HG02852 (cell line): ENCODE measurements around the gene ZNF75A.
"Not testable (repeated sequence)": the region's sequence is repeated elsewhere in the genome, so short reads cannot be mapped to it uniquely, and the experiment has no call there.

ENCODE experiments used
- ATAC-seq: cut with Tn5 transposase; IDR thresholded peaks from one replicate; pipeline ENCODE4 v1.9.1; 2021; ENCODE audit warnings: mild to moderate bottlenecking, moderate library complexity; ENCODE audit not compliant: unreplicated experiment

ZNF75A gene

DNA sequence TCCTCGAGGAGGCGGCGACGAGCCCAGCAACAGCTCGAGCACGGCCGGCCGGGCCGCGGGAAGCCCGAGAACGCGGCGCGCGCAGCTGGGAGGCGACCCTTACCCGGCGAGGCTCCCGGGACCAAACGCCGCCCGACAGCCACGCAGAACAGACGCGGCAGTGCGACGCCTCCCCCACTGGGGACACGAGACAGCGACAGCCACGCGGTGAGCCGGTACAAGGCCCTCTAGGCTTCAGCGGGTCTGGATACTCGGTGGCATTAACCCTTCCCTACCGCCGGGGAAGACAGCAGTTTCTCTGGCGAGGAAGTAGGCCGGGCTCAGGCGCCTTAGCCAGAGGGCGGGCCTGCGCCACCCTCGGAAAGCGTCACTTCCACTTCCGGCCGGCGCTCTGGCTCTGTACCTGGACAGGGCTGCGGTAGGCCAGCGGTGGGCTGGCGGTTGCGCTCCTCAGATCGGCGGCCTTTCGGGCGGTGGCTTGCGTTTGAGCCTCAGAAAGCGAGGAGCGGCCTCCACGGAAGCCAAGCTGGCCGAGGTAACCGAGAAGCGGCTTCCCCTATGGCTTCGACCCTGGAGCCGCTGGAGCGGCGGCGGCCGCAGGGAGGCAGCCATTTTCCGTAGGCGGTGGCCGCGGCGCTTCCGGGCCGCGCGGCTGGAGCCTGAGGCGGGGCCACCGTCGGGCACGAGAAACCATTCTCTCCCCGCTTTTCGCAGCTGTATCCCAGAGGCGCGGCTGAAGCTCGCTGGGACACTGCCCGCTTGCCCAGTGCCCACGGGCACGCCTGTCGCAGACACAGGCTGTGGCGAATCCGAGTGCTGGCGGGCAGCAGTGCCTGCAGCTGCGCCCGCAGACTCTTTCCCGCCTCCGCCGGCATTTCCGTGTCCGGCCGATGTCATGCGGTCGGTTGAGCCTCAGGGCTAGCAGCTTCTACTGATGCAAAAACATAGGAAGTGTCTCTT is at the start of gene ZNF75A, which contains the start of gene TIGD7:
TSS of gene ZNF75A (plus strand) at position 389 of the 960 bp plus-strand sequence. CDS start 2,932 bp downstream, outside the sequence.
TSS of gene TIGD7 (minus strand) at position 322 of the 960 bp plus-strand sequence. CDS start 4,816 bp downstream, outside the sequence.
- peak; percentile 97 for ATAC-seq

GRCh38 chr16:3256146-3256865 is 49.0 kb upstream of the ZNF75A start, which contains the start of gene MEFV:
MEFV (minus strand) TSS chr16:3256633; CDS start chr16:3256587, 46 bp downstream.
- no peak for ATAC-seq

DNA sequence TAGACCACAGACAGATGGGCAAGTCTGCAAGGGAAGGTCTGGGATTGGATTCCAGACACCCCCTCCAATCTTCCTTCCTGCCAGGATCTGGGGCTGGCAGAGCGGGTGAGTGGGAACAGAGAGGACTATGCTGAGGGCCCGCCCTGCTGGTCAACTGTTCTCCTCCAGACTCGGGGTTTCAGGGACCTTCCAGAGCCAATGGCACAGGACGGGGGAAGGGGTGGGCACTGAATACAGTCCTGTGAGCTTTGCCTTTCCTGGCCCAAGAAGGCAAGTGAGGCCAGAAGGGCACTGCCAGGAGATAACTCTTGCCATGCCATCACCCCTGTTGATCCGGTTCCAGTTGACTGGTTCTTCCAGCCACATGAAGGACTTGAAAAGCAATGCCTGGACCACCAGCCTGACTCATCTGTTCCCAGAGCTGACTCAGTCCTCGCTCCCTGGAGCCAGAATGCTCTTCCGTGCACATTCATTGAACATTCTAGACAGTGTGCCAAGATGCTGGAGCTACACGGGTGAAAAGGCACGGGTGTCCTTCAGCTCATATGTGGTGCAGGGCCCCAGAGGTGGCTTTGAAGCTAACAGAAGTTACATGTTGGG is 48.3 kb upstream of the ZNF75A start:
- ATAC-seq: no peak

DNA sequence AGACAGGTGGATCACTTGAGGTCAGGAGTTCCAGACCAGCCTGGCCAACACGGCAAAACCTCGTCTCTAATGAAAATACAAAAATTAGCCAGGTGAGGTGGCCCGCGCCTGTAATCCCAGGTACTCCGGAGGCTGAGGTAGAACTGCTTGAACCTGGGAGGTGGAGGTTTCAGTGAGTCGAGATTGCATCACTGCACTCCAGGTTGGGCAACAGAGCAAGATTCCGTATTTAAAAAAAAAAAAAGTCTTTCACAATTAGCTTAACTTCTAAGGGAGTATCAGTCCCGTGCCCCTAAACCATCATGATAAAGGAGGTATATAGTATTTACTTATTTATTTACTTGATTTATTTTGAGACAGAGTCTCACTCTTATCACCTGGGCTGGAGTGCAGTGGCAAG is 45.5 kb upstream of the ZNF75A start:
- ATAC-seq: no peak

GRCh38 chr16:3262517-3262916 is 42.8 kb upstream of the ZNF75A start:
- ATAC-seq: no peak

DNA sequence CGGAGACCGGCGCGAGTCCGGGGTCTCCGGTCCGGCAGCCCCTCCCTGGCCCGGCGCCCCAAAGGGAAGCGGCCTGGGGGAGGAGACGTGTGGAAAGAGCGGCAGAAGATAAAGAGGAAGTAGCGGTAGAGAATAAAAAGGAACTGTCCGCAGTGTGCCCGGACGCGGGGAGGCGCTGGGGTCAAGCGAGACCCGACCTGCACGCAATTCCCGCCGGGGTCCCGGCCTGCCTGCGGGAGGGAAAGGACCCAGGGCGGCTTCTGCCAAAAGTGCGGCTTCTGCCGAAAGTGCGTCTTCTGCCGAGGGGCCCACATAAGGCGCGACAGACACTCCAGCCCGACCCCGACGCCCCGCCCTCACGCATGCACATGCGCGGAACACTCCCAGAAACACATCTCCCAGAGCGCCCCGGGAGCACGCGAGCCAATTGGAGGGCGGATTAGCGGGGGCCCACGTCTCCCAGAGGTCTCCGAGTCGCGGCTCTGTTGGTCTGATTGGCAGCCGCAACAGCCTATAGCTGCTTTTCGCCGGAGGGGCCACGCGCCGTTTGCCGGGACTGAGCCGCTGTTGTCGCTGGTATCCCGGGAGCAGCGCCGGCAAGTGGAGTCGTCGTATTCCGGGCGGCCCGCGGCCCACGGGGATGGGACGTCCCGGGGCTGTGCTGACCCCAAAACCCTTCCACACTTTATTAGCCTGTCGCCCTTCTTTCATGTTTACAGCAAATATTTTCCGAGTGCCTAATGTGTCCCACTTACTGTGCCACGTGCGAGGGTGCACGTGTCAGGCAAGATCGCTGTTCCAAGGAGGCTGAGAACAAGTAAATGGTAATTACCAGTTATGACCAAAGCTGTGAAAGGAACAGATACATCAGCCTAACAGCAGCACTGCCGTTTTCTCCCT is 40.9 kb upstream of the ZNF75A start:
- peak; percentile 83 for ATAC-seq

DNA sequence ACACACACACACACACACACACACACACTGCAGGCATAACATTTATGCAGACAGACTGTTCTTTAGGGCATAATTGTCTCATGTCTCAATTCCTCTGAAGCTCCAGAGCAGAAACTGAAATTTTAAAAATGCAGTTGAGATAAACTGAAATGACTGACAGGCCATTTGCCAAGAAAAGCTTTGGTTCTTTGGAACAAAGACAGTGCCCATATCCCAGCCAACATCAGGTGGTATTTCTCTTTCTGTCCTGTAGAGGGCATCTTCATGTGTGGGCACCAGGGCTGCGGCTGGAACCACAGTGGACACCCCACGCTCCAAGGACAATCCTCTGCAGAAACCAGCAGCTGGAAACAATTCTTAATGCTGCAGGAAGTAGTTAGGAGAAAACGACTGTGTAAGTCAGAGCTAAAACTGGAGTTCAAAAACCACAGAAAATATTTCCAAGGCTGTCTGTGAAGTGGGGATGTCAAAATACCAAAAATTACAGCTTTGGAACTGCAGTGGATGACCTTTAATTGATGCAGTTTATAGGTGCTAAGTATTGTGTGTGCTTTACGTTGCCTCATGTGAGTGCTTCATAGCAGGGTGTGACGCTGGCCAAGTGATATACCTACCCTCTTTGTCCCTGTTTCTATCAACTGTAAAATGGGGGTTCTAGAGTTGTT is 38.3 kb upstream of the ZNF75A start:
- ATAC-seq: no peak

DNA sequence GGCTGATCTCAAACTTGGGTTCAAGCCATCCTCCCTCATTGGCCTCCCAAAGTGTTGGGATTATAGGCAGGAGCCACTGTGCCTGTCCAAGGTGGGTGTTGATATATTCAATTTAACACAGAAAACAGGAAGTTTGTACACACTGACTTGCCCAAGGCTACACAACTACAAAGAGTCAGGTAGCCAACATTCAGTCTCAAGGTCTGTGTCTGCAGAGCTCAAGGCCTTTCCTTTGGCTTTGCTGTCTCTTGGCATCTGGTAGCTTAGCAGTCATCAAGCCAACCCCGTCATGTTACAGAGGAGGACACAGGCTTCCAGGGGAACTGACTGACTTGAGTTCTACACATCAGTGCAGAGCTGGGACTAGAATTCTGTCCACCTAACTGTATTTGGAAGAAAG is 37.0 kb upstream of the ZNF75A start:
- no peak for ATAC-seq

DNA sequence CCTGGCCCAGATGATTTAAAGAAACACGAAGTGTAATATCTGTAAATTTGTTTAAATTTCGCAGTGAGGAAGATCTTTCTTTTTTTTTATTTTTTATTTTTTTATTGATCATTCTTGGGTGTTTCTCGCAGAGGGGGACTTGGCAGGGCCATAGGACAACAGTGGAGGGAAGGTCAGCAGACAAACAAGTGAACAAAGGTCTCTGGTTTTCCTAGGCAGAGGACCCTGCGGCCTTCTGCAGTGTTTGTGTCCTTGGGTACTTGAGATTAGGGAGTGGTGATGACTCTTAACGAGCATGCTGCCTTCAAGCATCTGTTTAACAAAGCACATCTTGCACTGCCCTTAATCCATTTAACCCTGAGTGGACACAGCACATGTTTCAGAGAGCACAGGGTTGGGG is 34.6 kb upstream of the ZNF75A start:
- not testable (repeated sequence) for ATAC-seq

GRCh38 chr16:3271281-3271680 is 34.0 kb upstream of the ZNF75A start:
- not testable (repeated sequence) for ATAC-seq

DNA sequence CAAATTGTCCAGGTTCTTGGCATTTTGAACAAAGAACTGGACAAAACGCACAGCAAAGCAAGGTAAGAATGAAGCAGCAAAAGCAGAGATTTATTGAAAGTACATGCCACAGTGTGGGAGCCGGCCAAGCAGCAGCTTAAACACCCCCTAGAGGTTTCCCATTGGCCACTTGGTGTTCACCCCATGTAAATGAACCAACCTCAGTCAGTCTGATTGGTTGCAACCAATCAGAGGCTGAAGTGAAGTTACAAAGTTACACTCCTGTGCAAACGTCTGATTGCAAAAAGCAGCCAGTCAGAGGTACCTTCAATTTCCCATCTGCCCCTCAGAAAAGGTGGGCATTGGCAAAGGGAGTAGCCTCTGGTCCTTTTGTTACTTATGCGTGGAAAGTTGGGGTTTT is 30.8 kb upstream of the ZNF75A start:
- ATAC-seq: no peak

DNA sequence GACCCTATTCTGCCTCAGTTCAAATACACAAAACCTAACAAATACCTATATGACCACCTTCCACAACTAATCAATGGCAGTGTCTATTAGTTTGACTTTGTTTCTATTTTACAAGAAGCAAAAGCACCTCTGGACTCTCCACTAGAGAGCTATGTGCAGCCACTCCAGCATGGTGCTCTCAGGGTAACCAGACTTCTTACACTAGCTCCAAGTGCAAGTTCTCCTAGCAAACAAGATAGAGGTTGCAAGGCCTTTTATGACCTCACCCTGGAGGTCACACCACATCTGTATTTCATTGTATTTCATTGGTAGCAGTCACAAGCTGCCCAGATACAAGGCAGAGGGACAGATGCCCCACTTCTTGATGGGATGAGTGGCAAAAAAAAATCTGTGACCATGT is 30.4 kb upstream of the ZNF75A start:
- no peak for ATAC-seq

- no peak for ATAC-seq
Measured at GRCh38 chr16:3276679-3277078, 28.6 kb upstream of the ZNF75A start.

GRCh38 chr16:3281222-3281820 is 24.0 kb upstream of the ZNF75A start:
- no peak for ATAC-seq

GRCh38 chr16:3282103-3282729 is 23.1 kb upstream of the ZNF75A start:
- peak; percentile 23 for ATAC-seq

GRCh38 chr16:3282730-3283542 is 22.4 kb upstream of the ZNF75A start, which contains the start of gene ZNF263:
ZNF263 (plus strand) TSS chr16:3283491; CDS start chr16:3283819, 328 bp downstream.
- ATAC-seq: peak; percentile 80

GRCh38 chr16:3283543-3284447 is 21.5 kb upstream of the ZNF75A start:
- ATAC-seq: no peak
